Brain microvascular endothelial cell (primary cell): ENCODE measurements around the gene SV2B.
A peak's percentile ranks its signal among the peaks of the same experiment; 100 is the strongest.

ENCODE experiments used
- DNase-seq: peaks from one replicate; pipeline ENCODE4 v3.0.0-alpha.2; 2020
- H3K27ac ChIP-seq: fragments of 250-450 bp; sonication (Bioruptor Pico); 2 replicates; pipeline ENCODE4 v1.5.1; 2020; ENCODE audit warnings: mild to moderate bottlenecking, moderate library complexity
- H3K27me3 ChIP-seq: fragments of 250-450 bp; sonication (Bioruptor Pico); replicated peaks from 2 replicates; pipeline ENCODE4 v1.5.1; 2020; ENCODE audit warnings: mild to moderate bottlenecking
- H3K36me3 ChIP-seq: fragments of 250-450 bp; sonication (Bioruptor Pico); replicated peaks from 2 replicates; pipeline ENCODE4 v1.5.1; 2020; ENCODE audit warnings: mild to moderate bottlenecking
- H3K4me3 ChIP-seq: 2 replicates; pipeline ENCODE4 v1.5.1; 2011; ENCODE audit warnings: low read depth, mild to moderate bottlenecking, control low read depth, low read length, moderate library complexity
- CTCF ChIP-seq: IDR thresholded peaks from 2 replicates; pipeline ENCODE4 v1.5.1; 2011; ENCODE audit warnings: low read depth, mild to moderate bottlenecking, moderate library complexity, low read length, control low read depth, inconsistent platforms; ENCODE audit errors: missing control alignments
- in situ Hi-C: cut with HindIII; loops from 2 replicates; pipeline ENCODE4 v1.10.0; 2017; ENCODE audit warnings: low sequenced_read_pairs, low pct_ligation_motif_present

Gene SV2B

GRCh38 chr15:91257746-91258414 lies 157.8 kb downstream of the SV2B start:
- DNase-seq, result no peak
- H3K27me3 ChIP-seq, result no peaks in the 10 kb centered on the region
- no peak for TF ChIP-seq CTCF
- H3K4me3 ChIP-seq, result no peak overlapping the region
- no peaks in the 10 kb centered on the region for H3K36me3 ChIP-seq
- in situ Hi-C loops, result no loop called here
- H3K27ac ChIP-seq, result no peak overlapping the region

- no peak for DNase-seq
- peak; percentile 13 for TF ChIP-seq CTCF
- H3K36me3 ChIP-seq, result no peaks in the 10 kb centered on the region
- H3K27me3 ChIP-seq, result no peaks in the 10 kb centered on the region
- no peak overlapping the region for H3K4me3 ChIP-seq
- no peak overlapping the region for H3K27ac ChIP-seq
- in situ Hi-C loops, result no loop called here
These were observed 158.3 kb downstream of the SV2B start for GRCh38 chr15:91258415-91258759.

- no peak overlapping the region for H3K27ac ChIP-seq
- H3K27me3 ChIP-seq, result no peaks in the 10 kb centered on the region
- H3K36me3 ChIP-seq, result no peaks in the 10 kb centered on the region
- H3K4me3 ChIP-seq, result no peak overlapping the region
- no peak for TF ChIP-seq CTCF
- DNase-seq, result no peak
- in situ Hi-C loops, result no loop called here
These were observed 159.0 kb downstream of the SV2B start for GRCh38 chr15:91259077-91259476.

- in situ Hi-C loops, result no loop called here
- Histone ChIP-seq H3K27me3 (no peaks in the 10 kb centered on the region), H3K36me3 (no peaks in the 10 kb centered on the region), H3K27ac (no peak overlapping the region), H3K4me3 (no peak overlapping the region)
- TF ChIP-seq CTCF, result no peak
- DNase-seq, result no peak
These were observed 161.3 kb downstream of the SV2B start for GRCh38 chr15:91261345-91261744.

GRCh38 chr15:91263632-91264531 lies 163.8 kb downstream of the SV2B start:
- Histone ChIP-seq H3K36me3 (no peaks in the 10 kb centered on the region), H3K4me3 (no peak overlapping the region), H3K27me3 (no peaks in the 10 kb centered on the region), H3K27ac (no peak overlapping the region)
- no peak for TF ChIP-seq CTCF
- DNase-seq, result no peak
- in situ Hi-C loops, result no loop called here
